ENCODE results near the gene COL23A1. TPM values are rescaled to one million over a fixed set of nuclear protein-coding genes. Genes with fewer than 3 reads are reported as not detected.

The COL23A1 gene
- 0.12 to 0.15 TPM in 2 of 3 replicates, not detected in the other for total RNA-seq
- long read RNA-seq, partial matches to known transcripts, result 1 of 1 reads
- long read RNA-seq, other reads (novel, unspliced or antisense), result 0 of 1 reads

DNA sequence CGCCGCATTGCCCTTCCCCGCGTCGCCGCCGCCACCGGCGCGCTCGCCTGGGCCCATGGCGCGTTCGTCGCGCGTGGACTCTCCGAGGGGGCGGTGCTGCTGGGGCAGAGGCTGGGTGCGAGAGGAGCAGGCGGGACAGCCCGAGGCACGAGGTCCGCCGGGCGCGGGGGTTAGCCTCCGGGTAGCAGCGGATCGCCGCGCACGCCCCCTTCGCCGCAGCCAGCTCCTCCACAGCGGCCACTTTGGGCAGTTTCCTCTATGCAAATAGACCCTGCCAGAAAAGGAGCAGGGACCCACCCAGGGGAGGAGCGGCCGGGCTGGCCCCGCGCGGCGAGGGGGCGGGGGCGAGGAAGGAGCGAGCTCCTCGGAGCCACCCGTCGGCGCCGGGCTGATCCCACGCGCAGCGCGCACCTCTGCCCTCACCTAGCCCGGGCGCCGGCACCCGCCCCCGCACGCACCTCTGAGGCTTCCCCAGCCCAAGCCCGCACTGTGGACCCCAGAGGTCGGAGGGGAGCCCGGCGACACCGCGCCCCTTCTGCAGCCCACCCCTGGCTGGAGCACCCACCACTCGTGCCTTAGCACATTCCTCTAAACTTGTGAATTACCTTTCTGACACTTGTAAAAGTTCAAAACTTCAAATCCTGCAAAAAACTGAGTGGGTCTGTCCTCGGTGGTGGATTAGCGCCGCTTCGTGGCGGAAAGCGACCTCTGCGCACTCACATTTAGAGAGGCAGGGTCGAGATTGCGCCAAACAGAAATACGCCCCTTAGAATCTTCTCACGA lies at the start of gene COL23A1:
Gene COL23A1, minus strand, starts transcription at position 253 of the 783 bp plus-strand sequence.
- Mint-ChIP-seq H3K4me1 (ENCODE audit: low read depth) (peaks cover 10% of the 10 kb centered on the region), H3K9me3 (ENCODE audit: low read depth) (peaks cover 10% of the 10 kb centered on the region), H3K27ac (ENCODE audit: unreplicated experiment) (no peak within 1 kb of the TSS), H3K27me3 (ENCODE audit: low read depth) (peaks cover 27% of the 10 kb centered on the region), H3K4me3 (ENCODE audit: unreplicated experiment) (peak within 1 kb of the TSS; percentile 65), H3K36me3 (ENCODE audit: low read depth) (peaks cover 10% of the 10 kb centered on the region)
- TF ChIP-seq, protein P1, sequence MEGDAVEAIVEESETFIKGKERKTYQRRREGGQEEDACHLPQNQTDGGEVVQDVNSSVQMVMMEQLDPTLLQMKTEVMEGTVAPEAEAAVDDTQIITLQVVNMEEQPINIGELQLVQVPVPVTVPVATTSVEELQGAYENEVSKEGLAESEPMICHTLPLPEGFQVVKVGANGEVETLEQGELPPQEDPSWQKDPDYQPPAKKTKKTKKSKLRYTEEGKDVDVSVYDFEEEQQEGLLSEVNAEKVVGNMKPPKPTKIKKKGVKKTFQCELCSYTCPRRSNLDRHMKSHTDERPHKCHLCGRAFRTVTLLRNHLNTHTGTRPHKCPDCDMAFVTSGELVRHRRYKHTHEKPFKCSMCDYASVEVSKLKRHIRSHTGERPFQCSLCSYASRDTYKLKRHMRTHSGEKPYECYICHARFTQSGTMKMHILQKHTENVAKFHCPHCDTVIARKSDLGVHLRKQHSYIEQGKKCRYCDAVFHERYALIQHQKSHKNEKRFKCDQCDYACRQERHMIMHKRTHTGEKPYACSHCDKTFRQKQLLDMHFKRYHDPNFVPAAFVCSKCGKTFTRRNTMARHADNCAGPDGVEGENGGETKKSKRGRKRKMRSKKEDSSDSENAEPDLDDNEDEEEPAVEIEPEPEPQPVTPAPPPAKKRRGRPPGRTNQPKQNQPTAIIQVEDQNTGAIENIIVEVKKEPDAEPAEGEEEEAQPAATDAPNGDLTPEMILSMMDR (IDR thresholded peaks at IDR 0.05), result peak; percentile 90
- no peak for DNase-seq (ENCODE audit: low spot score)

DNA sequence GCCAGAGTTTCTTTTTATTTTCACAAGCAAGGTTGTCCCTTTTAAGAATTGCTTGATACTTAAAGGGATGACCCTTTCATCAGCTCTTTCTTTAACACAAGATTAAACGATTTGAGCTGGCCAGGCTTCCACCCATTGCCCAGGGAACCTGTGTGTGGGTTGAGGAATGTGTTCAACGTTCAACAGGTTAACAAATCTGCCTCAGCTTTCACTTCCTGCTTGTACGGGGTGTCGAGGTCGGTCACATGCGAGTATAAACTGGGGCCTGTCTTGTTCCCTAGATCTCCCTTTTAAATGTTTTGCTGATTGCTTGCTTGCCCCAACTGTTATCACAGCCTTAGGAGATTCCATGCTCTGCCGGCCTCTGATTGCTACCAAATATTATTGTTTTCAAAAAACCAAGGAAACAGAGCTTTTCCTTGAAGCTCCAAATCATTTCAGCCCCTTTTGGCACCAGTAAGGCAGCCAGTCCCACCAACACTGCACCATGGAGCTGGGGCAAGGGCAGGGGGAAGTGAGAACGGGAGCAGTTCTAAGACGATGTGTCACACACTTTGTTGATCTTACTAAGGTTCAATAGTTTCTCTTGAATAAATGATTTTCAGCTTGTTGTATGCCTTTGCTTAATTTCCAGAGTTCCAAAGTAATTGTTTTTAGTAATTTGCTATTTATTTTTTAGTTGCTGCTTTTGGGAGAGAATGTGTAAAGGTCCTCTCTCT lies 47.3 kb upstream of the COL23A1 start:
- no peaks in the 10 kb centered on the region for H3K36me3 Mint-ChIP-seq (ENCODE audit: low read depth)
- no peak for DNase-seq (ENCODE audit: low spot score)
- H3K9me3 Mint-ChIP-seq (ENCODE audit: low read depth), result peaks cover 6% of the 10 kb centered on the region
- no peak overlapping the region for H3K4me3 Mint-ChIP-seq (ENCODE audit: unreplicated experiment)
- no peaks in the 10 kb centered on the region for H3K27me3 Mint-ChIP-seq (ENCODE audit: low read depth)
- peaks cover 6% of the 10 kb centered on the region for H3K4me1 Mint-ChIP-seq (ENCODE audit: low read depth)
- H3K27ac Mint-ChIP-seq (ENCODE audit: unreplicated experiment), result no peak overlapping the region
- TF ChIP-seq, protein P1 (IDR thresholded peaks at IDR 0.05), result no peak

- no peaks in the 10 kb centered on the region for H3K27me3 Mint-ChIP-seq (ENCODE audit: low read depth)
- no peak overlapping the region for H3K27ac Mint-ChIP-seq (ENCODE audit: unreplicated experiment)
- no peak for DNase-seq (ENCODE audit: low spot score)
- H3K4me3 Mint-ChIP-seq (ENCODE audit: unreplicated experiment), result no peak overlapping the region
- peaks cover 6% of the 10 kb centered on the region for H3K9me3 Mint-ChIP-seq (ENCODE audit: low read depth)
- TF ChIP-seq, protein P1 (IDR thresholded peaks at IDR 0.05), result no peak
- H3K36me3 Mint-ChIP-seq (ENCODE audit: low read depth), result no peaks in the 10 kb centered on the region
- no peaks in the 10 kb centered on the region for H3K4me1 Mint-ChIP-seq (ENCODE audit: low read depth)
Measured at GRCh38 chr5:178632285-178632684, 42.1 kb upstream of the COL23A1 start.

DNA sequence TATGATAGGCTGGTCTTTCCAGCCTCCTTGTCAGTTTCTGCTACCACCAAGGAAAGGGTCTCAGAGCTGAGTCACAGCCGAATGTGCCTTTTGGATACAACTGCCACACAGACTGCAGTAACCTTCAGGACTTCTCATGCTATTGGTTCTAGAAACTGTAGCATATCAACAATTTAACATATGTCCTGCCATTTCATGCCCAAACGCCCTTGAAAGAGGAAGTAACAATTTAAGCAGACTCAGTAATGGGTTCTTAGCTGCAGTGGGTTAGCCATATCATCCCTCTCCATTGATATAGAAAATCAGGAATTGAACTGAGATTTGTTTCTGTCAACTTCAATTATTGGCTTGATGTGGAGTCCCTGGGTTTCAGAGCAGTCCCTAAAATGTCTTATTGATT lies 40.8 kb upstream of the COL23A1 start:
- Mint-ChIP-seq H3K4me1 (ENCODE audit: low read depth) (no peaks in the 10 kb centered on the region), H3K9me3 (ENCODE audit: low read depth) (peaks cover 6% of the 10 kb centered on the region)

GRCh38 chr5:178630475-178630930 lies 40.3 kb upstream of the COL23A1 start:
- no peaks in the 10 kb centered on the region for H3K27me3 Mint-ChIP-seq (ENCODE audit: low read depth)
- H3K9me3 Mint-ChIP-seq (ENCODE audit: low read depth), result peaks cover 6% of the 10 kb centered on the region
- TF ChIP-seq, protein P1 (IDR thresholded peaks at IDR 0.05), result no peak
- no peak for DNase-seq (ENCODE audit: low spot score)
- no peak overlapping the region for H3K4me3 Mint-ChIP-seq (ENCODE audit: unreplicated experiment)
- peaks cover 4% of the 10 kb centered on the region for H3K4me1 Mint-ChIP-seq (ENCODE audit: low read depth)
- no peak overlapping the region for H3K27ac Mint-ChIP-seq (ENCODE audit: unreplicated experiment)
- H3K36me3 Mint-ChIP-seq (ENCODE audit: low read depth), result peaks cover 1% of the 10 kb centered on the region

More for the DNA sequence above, 40.8 kb upstream of the COL23A1 start:
- Mint-ChIP-seq H3K36me3 (ENCODE audit: low read depth) (peaks cover 1% of the 10 kb centered on the region), H3K4me3 (ENCODE audit: unreplicated experiment) (no peak overlapping the region), H3K27me3 (ENCODE audit: low read depth) (no peaks in the 10 kb centered on the region), H3K27ac (ENCODE audit: unreplicated experiment) (no peak overlapping the region)
- TF ChIP-seq, protein P1 (IDR thresholded peaks at IDR 0.05), result no peak
- no peak for DNase-seq (ENCODE audit: low spot score)

Data from chondrocyte (in vitro differentiated cells).